Measurements from ENCODE around the gene DOLPP1.

The DOLPP1 gene

GRCh38 chr9:129136446-129137035, 55.6 kb downstream of the DOLPP1 start:
- no peak overlapping the region for H3K9ac ChIP-seq (ENCODE audit: low read length)
- peaks cover 37% of the 10 kb centered on the region for H3K4me1 ChIP-seq (ENCODE audit: control insufficient read depth, insufficient read depth, low read length)
- H3K27me3 ChIP-seq (replicated peaks; ENCODE audit: control insufficient read depth, insufficient read depth, low read length), result no peaks in the 10 kb centered on the region
- H3K36me3 ChIP-seq (ENCODE audit: control insufficient read depth, insufficient read depth, low read length, severe bottlenecking), result peaks cover 11% of the 10 kb centered on the region
- DNase-seq (ENCODE audit: low read depth), result no peak
- no peak overlapping the region for H3K4me3 ChIP-seq (ENCODE audit: low read length)
- no peaks in the 10 kb centered on the region for H3K9me3 ChIP-seq (ENCODE audit: control insufficient read depth, low read length)

GRCh38 chr9:129137292-129138143, 56.6 kb downstream of the DOLPP1 start:
- Histone ChIP-seq H3K9me3 (ENCODE audit: control insufficient read depth, low read length) (no peaks in the 10 kb centered on the region), H3K27me3 (replicated peaks; ENCODE audit: control insufficient read depth, insufficient read depth, low read length) (no peaks in the 10 kb centered on the region), H3K4me1 (ENCODE audit: control insufficient read depth, insufficient read depth, low read length) (peaks cover 45% of the 10 kb centered on the region), H3K9ac (ENCODE audit: low read length) (peak overlapping the region; percentile 99), H3K4me3 (ENCODE audit: low read length) (no peak overlapping the region), H3K36me3 (ENCODE audit: control insufficient read depth, insufficient read depth, low read length, severe bottlenecking) (peaks cover 14% of the 10 kb centered on the region)
- DNase-seq (ENCODE audit: low read depth), result no peak

- DNase-seq (ENCODE audit: low read depth), result no peak
- Histone ChIP-seq H3K36me3 (ENCODE audit: control insufficient read depth, insufficient read depth, low read length, severe bottlenecking) (peaks cover 17% of the 10 kb centered on the region), H3K9me3 (ENCODE audit: control insufficient read depth, low read length) (no peaks in the 10 kb centered on the region), H3K27me3 (replicated peaks; ENCODE audit: control insufficient read depth, insufficient read depth, low read length) (no peaks in the 10 kb centered on the region), H3K9ac (ENCODE audit: low read length) (peak overlapping the region; percentile 99), H3K4me3 (ENCODE audit: low read length) (peak overlapping the region; percentile 79), H3K4me1 (ENCODE audit: control insufficient read depth, insufficient read depth, low read length) (peaks cover 51% of the 10 kb centered on the region)
These were observed 57.2 kb downstream of the DOLPP1 start for GRCh38 chr9:129138144-129138462.

GRCh38 chr9:129138476-129139232, 57.7 kb downstream of the DOLPP1 start:
- DNase-seq (ENCODE audit: low read depth), result peak; percentile 66
- peak overlapping the region; percentile 79 for H3K4me3 ChIP-seq (ENCODE audit: low read length)
- H3K36me3 ChIP-seq (ENCODE audit: control insufficient read depth, insufficient read depth, low read length, severe bottlenecking), result peaks cover 17% of the 10 kb centered on the region
- peak overlapping the region; percentile 99 for H3K9ac ChIP-seq (ENCODE audit: low read length)
- H3K9me3 ChIP-seq (ENCODE audit: control insufficient read depth, low read length), result no peaks in the 10 kb centered on the region
- H3K27me3 ChIP-seq (replicated peaks; ENCODE audit: control insufficient read depth, insufficient read depth, low read length), result no peaks in the 10 kb centered on the region
- H3K4me1 ChIP-seq (ENCODE audit: control insufficient read depth, insufficient read depth, low read length), result peaks cover 57% of the 10 kb centered on the region

- DNase-seq (ENCODE audit: low read depth), result peak; percentile 95
- H3K4me1 ChIP-seq (ENCODE audit: control insufficient read depth, insufficient read depth, low read length), result peaks cover 62% of the 10 kb centered on the region
- peaks cover 22% of the 10 kb centered on the region for H3K36me3 ChIP-seq (ENCODE audit: control insufficient read depth, insufficient read depth, low read length, severe bottlenecking)
- H3K9ac ChIP-seq (ENCODE audit: low read length), result peak overlapping the region; percentile 99
- no peaks in the 10 kb centered on the region for H3K9me3 ChIP-seq (ENCODE audit: control insufficient read depth, low read length)
- H3K27me3 ChIP-seq (replicated peaks; ENCODE audit: control insufficient read depth, insufficient read depth, low read length), result no peaks in the 10 kb centered on the region
- peak overlapping the region; percentile 79 for H3K4me3 ChIP-seq (ENCODE audit: low read length)
These were observed 58.5 kb downstream of the DOLPP1 start for GRCh38 chr9:129139233-129139992.

GRCh38 chr9:129139993-129140396, 59.1 kb downstream of the DOLPP1 start:
- no peaks in the 10 kb centered on the region for H3K9me3 ChIP-seq (ENCODE audit: control insufficient read depth, low read length)
- no peaks in the 10 kb centered on the region for H3K27me3 ChIP-seq (replicated peaks; ENCODE audit: control insufficient read depth, insufficient read depth, low read length)
- peak overlapping the region; percentile 79 for H3K4me3 ChIP-seq (ENCODE audit: low read length)
- peaks cover 18% of the 10 kb centered on the region for H3K36me3 ChIP-seq (ENCODE audit: control insufficient read depth, insufficient read depth, low read length, severe bottlenecking)
- peak overlapping the region; percentile 99 for H3K9ac ChIP-seq (ENCODE audit: low read length)
- DNase-seq (ENCODE audit: low read depth), result peak; percentile 100
- H3K4me1 ChIP-seq (ENCODE audit: control insufficient read depth, insufficient read depth, low read length), result peaks cover 64% of the 10 kb centered on the region
